ENCODE results near the gene SHLD1. TPM values are rescaled to one million over a fixed set of nuclear protein-coding genes. Genes with fewer than 3 reads are reported as not detected.

SHLD1 gene
- total RNA-seq, 1 donor from 2014 or later = 7.1 TPM

GRCh38 chr20:5884465-5885335 is 134.5 kb downstream of the SHLD1 start:
- Mint-ChIP-seq H3K27me3 (ENCODE audit: unreplicated experiment) (no peaks in the 10 kb centered on the region), H3K36me3 (ENCODE audit: low read depth, unreplicated experiment) (peaks cover 6% of the 10 kb centered on the region), H3K27ac (ENCODE audit: unreplicated experiment) (no peak overlapping the region), H3K4me1 (ENCODE audit: unreplicated experiment) (peaks cover 8% of the 10 kb centered on the region), H3K9me3 (ENCODE audit: unreplicated experiment) (no peaks in the 10 kb centered on the region), H3K4me3 (ENCODE audit: unreplicated experiment) (no peak overlapping the region)
- no peak for DNase-seq (ENCODE audit: low spot score)
- TF ChIP-seq, protein P1, sequence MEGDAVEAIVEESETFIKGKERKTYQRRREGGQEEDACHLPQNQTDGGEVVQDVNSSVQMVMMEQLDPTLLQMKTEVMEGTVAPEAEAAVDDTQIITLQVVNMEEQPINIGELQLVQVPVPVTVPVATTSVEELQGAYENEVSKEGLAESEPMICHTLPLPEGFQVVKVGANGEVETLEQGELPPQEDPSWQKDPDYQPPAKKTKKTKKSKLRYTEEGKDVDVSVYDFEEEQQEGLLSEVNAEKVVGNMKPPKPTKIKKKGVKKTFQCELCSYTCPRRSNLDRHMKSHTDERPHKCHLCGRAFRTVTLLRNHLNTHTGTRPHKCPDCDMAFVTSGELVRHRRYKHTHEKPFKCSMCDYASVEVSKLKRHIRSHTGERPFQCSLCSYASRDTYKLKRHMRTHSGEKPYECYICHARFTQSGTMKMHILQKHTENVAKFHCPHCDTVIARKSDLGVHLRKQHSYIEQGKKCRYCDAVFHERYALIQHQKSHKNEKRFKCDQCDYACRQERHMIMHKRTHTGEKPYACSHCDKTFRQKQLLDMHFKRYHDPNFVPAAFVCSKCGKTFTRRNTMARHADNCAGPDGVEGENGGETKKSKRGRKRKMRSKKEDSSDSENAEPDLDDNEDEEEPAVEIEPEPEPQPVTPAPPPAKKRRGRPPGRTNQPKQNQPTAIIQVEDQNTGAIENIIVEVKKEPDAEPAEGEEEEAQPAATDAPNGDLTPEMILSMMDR (IDR thresholded peaks at IDR 0.05; ENCODE audit: unreplicated experiment) = no peak

GRCh38 chr20:5885866-5886265 is 135.7 kb downstream of the SHLD1 start:
- TF ChIP-seq, protein P1 (IDR thresholded peaks at IDR 0.05; ENCODE audit: unreplicated experiment) = no peak
- Mint-ChIP-seq H3K4me3 (ENCODE audit: unreplicated experiment) (no peak overlapping the region), H3K36me3 (ENCODE audit: low read depth, unreplicated experiment) (peaks cover 6% of the 10 kb centered on the region), H3K27me3 (ENCODE audit: unreplicated experiment) (no peaks in the 10 kb centered on the region), H3K27ac (ENCODE audit: unreplicated experiment) (no peak overlapping the region), H3K4me1 (ENCODE audit: unreplicated experiment) (peaks cover 8% of the 10 kb centered on the region), H3K9me3 (ENCODE audit: unreplicated experiment) (no peaks in the 10 kb centered on the region)
- DNase-seq (ENCODE audit: low spot score) = no peak

GRCh38 chr20:5886788-5887187 is 136.6 kb downstream of the SHLD1 start:
- no peak overlapping the region for H3K27ac Mint-ChIP-seq (ENCODE audit: unreplicated experiment)
- peaks cover 1% of the 10 kb centered on the region for H3K36me3 Mint-ChIP-seq (ENCODE audit: low read depth, unreplicated experiment)
- H3K27me3 Mint-ChIP-seq (ENCODE audit: unreplicated experiment) = no peaks in the 10 kb centered on the region
- no peak for DNase-seq (ENCODE audit: low spot score)
- peaks cover 3% of the 10 kb centered on the region for H3K4me1 Mint-ChIP-seq (ENCODE audit: unreplicated experiment)
- no peak overlapping the region for H3K4me3 Mint-ChIP-seq (ENCODE audit: unreplicated experiment)
- TF ChIP-seq, protein P1 (IDR thresholded peaks at IDR 0.05; ENCODE audit: unreplicated experiment) = no peak
- H3K9me3 Mint-ChIP-seq (ENCODE audit: unreplicated experiment) = no peaks in the 10 kb centered on the region

DNA sequence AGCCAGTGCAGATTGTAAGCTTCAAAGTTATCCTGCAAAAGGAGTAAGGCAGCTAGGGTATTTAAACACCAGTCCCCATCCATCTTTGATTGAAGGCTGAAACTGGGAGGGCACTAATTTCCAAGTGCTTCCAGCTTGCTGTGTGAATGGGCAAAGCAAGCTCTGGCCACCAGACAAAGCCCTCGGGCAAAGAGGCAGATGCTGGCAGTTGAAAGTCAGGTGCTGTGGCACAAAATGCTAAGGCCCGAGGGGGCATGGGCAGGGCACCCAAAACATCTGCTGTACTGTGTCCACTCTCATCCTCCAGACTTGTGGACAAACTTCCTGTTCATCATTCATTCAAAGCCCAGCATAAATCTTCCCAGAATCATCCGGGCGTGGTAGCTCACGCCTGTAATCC is 137.2 kb downstream of the SHLD1 start:
- no peak overlapping the region for H3K4me3 Mint-ChIP-seq (ENCODE audit: unreplicated experiment)

DNA sequence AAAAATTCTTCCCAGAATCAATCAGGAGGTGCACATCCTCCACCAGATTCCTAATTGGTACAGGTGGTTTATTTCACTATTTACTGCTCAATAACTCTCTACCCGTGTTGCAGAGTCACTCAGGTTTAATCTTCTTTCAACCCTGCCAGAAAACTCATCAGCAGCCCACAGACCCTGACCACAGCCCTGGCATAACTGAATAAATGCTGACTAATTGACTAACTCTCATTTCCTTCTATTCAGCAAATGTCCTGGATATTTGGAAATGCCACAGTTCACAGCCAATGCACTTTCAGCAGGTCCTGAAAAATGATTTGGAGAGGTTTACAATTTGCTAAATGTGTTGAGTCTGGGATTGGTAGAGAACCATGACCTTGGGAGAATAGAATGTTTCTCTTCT is 137.8 kb downstream of the SHLD1 start:
- TF ChIP-seq, protein P1 (IDR thresholded peaks at IDR 0.05; ENCODE audit: unreplicated experiment) = no peak
- H3K27me3 Mint-ChIP-seq (ENCODE audit: unreplicated experiment) = no peaks in the 10 kb centered on the region
- H3K36me3 Mint-ChIP-seq (ENCODE audit: low read depth, unreplicated experiment) = no peaks in the 10 kb centered on the region
- no peaks in the 10 kb centered on the region for H3K9me3 Mint-ChIP-seq (ENCODE audit: unreplicated experiment)
- no peak for DNase-seq (ENCODE audit: low spot score)
- H3K4me1 Mint-ChIP-seq (ENCODE audit: unreplicated experiment) = no peaks in the 10 kb centered on the region
- H3K4me3 Mint-ChIP-seq (ENCODE audit: unreplicated experiment) = no peak overlapping the region
- no peak overlapping the region for H3K27ac Mint-ChIP-seq (ENCODE audit: unreplicated experiment)

More for the DNA sequence above, 137.2 kb downstream of the SHLD1 start:
- no peaks in the 10 kb centered on the region for H3K27me3 Mint-ChIP-seq (ENCODE audit: unreplicated experiment)
- TF ChIP-seq, protein P1 (IDR thresholded peaks at IDR 0.05; ENCODE audit: unreplicated experiment) = no peak
- no peaks in the 10 kb centered on the region for H3K9me3 Mint-ChIP-seq (ENCODE audit: unreplicated experiment)
- no peaks in the 10 kb centered on the region for H3K36me3 Mint-ChIP-seq (ENCODE audit: low read depth, unreplicated experiment)
- no peak for DNase-seq (ENCODE audit: low spot score)
- H3K4me1 Mint-ChIP-seq (ENCODE audit: unreplicated experiment) = no peaks in the 10 kb centered on the region
- H3K27ac Mint-ChIP-seq (ENCODE audit: unreplicated experiment) = no peak overlapping the region
